ENCODE results near the gene NTN3.
"Not testable (repeated sequence)": the region's sequence is repeated elsewhere in the genome, so short reads cannot be mapped to it uniquely, and the experiment has no call there.

Gene NTN3

DNA sequence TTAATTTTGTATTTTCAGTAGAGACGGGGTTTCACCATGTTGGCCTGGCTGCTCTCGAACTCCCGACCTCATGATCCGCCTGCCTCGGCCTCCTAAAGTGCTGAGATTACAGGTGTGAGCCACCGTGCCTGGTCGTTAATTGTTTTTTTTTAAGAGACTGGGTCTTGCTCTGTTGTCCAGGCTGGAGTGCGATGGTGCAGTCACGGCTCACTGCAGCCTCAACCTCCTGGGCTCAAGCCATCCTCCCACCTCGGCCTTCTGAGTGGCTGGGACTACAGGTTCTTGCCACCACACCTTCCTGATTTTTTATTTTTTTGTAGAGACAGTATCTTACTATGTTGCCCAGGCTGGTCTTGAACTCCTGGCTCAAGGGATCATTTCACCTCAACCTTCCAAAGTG, 8.9 kb downstream of the NTN3 start:
- not testable (repeated sequence) for DNase-seq (ENCODE audit: low read depth in 2 of 2)

DNA sequence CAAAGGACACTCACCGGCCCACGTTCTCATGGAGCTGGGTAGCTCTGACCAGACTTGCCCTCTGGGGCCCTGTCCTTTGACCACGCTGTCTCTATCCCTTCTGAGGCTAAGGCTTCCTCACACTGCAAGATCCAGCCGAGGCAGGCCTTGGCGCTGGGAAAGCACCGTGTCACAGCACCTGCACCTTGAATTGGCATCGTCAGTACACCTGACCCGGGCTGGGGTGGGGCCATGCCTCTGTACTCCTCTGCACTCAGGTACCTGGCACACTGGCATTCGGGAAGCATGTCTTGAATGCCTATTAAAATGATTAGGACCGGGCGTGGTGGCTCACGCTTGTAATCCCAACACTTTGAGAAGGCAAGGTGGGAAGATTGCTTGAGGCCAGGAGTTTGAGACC, 9.9 kb downstream of the NTN3 start:
- no peak for DNase-seq (ENCODE audit: low read depth in 2 of 2)

DNA sequence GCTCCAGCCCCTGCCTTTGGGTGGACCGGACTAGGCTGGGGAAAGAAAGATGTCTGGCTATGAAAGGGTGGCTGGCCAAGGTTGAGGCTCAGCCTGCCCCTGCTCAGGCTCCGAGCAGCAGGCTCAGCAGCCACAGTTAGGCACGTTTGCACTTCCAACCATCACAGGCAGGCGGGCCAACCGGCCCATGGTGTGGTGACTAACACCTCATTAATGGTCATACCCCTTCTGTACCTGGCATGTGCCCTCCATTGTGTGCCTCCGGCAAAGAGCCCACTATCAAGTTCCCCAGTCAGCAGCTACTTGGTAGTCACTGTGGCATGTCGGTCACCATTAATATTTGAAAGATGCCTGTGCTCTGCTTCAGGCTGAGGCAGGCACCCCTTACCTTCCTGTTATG, 10.6 kb downstream of the NTN3 start:
- DNase-seq (ENCODE audit: low read depth in 2 of 2) = no peak

DNA sequence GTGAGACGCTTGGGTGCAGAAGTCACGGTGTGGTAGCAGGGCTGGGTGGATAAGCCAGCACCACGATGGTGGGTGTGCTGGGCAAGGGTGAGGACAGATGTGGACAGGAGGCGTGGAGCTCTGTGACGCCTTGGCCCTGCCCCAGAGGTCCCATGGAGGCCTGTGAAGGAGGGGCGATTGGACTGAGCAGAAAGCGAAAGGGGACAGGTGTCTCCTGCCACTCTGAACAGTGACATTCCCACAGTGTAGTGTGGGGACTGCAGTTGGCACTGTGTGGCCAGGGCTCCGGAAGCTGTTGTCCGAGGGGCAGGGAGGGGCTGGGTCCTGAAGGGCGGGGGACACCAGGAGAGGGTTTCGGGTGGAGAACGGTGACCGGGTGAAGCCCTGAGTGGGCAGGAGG, 11.2 kb downstream of the NTN3 start:
- no peak for DNase-seq (ENCODE audit: low read depth in 2 of 2)

DNA sequence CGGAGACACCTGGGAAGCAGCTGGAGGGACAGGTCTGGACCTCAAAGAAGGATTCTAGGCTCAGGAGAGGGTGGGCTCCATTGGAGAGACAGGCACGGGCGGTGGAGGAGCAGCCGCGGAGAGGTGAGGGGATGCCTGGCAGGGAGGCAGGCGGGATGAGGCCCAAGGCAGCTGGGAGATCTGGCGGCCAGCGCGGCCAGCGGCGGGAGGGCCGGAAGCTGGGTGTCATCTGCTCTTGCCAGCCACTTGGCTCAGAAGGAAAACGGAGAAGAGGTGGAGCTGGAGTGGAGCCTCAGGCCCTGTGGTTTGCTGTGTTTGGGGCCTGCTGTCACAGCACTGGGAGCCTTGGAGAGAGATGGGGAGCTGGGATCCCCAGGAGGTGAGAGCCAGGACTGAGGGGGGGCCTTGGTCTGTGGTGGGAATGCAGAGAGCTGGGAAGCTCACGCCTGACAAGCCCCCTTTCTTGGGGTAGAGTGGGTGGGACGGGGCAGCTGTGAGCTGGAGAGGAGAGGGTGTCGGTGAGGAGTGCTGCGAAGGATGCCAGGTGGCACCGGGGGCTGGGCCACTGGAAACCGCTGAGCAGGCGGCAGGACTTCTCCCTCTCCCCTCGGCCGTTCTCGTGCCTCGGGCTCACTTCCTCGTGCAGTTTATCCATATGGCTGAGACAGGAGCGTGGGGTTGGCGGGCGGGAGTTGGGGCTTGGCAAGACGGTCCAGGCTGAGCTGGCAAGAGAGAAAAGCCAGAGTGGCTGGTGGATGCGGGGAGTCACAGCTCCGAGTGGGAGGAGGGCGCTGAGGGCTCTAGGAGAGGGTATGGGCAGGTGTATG, 11.8 kb downstream of the NTN3 start:
- no peak for DNase-seq (ENCODE audit: low read depth in 2 of 2)

DNA sequence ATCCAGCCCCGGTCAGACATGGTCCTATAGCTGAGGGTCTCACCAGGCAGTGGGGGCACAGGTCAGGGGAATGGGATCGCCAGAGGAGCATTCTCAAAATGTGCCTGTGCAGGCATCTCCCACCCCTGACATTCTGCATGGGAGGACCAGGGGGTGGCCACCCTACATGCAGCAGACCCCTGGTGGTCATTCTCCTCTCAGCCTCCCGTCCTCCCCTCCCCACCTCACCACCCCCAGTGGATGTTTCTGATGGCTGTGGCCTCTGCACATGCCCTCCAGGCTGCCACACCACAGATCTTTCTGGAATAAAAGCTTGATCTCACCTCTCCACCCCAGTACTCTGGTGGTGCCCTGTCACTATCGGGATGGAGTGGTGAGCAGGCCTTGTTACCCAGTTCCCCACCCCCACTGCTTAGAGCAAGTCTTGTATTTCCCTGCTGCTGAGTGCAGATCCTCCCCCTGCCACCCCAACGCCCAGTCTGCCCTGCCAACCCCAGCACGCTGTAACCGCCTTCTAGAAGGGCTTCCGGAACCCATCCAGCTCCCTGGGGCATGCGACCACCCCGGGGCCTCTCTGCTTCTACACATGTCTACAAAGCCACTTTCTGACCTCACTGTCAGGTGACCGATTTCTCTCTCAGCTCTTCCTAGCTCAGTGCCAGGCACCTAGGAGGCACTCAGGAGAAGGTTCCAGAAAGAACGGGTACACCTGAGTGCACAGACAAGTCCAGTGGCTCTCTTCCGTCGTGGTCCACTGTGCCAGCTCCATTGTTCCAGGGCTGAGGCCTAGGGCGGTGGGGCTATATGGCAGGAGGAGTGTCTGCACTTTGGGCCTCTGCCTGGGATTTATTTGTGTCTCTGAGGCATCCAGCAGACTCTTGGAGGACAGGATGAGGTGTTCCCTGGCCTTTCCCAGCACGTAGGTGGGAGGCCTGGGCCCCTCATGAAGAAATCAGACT, 13.1 kb downstream of the NTN3 start:
- no peak for DNase-seq (ENCODE audit: low read depth in 2 of 2)

DNA sequence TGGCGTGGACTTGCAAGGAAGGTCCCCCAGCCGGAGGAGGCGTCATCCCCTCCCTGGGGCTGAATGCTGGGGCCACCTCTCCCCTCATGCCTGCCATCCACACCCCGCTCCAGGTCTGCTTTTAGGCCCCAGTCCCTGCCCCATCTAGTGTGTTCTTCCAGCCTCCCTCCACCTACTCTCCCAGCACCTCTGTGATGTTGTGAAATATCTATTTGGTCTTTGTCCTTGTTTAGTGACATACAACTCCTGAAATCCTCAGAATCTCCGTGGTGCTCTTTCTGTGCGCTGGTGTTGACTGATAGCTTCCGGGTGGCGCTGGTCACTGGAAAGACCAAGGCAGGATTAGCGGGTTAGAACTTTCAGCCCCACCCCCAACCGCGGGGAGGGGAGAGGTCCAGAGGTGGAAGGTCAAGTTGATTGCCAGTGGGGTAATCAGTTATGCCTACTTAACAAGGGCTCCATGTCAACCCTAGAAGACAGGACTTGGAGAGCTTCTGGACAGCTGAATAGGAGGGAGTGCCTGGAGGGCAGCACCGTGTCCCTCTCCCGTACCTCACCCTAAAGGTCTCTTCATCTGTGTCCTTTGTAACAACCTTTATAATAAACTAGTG, 13.9 kb downstream of the NTN3 start:
- no peak for DNase-seq (ENCODE audit: low read depth in 2 of 2)

DNA sequence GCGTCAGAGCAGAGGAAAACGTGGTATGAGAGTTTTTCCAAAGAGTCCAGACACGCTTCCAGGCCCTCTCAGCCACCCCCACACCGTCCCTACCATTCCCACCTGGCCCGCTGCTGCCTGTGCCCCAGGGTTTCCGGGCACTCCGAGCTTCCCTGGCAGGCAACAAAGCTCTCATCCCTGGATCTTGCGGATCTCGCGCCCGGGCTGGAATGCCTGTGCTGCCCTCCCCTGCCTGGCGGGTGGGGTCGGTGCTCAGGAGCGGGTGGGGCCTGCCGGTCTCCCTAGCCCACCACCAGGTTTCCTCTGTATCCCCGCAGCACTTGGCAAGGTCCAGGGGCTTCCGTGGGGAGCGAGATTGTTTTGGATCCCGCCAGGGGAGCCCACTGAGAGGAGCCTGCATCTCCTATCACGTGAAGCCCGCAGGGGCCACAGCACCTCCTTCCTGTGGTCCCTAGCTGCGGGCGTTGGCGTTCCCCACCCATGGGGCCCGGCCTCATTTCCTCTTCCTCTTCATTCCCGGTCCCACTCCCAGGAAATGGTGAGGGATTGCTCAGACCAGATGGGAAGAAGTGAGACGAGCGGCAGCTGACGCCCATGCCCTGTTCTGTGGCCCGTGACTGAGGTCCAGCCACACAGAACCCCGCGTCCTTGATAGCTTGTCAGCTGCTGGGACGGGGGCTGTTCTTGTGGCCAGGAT, 14.9 kb downstream of the NTN3 start:
- DNase-seq (ENCODE audit: low read depth in 2 of 2) = no peak

DNA sequence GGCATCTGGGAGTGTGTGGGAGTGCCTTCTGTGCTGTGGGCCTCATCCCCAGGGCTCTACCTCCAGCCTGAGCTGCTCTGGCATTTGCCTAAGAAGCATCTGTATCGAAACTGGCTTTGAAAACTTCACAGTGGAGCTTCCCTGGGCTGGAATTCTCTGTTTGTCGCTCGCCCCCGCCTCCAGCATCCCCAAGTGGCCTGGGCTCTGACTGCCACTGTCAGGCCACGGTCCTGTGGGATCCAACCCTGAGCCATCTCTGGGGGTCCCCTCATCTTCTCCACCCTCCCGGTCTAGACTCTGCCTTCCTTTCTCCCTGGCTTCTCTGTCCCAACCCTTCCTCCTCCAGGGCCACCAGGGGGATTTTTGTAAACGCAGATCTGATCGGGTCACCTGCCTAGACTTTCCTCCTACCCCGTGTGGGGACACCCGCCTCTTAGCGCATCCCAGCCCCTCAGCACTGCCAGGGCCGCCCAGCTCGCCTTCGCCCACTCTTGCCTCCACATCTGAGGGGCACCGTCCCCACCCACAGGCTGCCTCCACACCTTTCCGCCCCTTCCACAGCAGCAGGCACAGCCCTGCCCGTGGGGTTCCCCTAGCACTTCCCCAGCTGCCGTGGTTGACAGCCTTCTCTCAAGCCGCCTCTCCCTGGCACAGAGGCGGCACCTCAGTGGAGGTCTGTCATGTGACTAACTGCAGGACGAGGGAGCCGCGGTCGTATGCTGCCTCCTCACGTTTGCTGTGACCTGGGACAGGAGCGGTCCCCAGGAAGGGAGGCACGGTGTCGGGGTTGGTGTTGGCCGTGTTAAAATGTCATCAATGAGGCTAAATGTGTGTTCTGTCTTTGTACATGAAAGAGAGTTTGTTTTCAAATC, 15.8 kb downstream of the NTN3 start:
- DNase-seq (ENCODE audit: low read depth in 2 of 2) = peak; percentile 63 to 65

DNA sequence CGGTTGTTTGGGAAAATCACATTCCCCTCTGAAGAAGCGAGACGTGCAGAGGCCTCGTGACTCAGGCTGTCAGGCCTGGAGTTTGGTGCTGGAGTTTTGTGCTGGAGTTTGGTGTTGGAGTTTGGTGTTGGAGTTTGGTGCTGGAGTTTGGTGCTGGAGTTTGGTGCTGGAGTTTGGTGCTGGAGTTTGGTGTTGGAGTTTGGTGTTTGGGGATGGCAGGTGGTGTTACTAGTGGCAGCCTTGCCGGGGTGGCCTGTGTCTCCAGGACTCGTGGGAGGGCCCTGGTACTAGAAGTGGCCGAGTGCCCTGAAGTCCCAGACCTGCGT, 16.4 kb downstream of the NTN3 start:
- no peak for DNase-seq (ENCODE audit: low read depth in 2 of 2)

DNA sequence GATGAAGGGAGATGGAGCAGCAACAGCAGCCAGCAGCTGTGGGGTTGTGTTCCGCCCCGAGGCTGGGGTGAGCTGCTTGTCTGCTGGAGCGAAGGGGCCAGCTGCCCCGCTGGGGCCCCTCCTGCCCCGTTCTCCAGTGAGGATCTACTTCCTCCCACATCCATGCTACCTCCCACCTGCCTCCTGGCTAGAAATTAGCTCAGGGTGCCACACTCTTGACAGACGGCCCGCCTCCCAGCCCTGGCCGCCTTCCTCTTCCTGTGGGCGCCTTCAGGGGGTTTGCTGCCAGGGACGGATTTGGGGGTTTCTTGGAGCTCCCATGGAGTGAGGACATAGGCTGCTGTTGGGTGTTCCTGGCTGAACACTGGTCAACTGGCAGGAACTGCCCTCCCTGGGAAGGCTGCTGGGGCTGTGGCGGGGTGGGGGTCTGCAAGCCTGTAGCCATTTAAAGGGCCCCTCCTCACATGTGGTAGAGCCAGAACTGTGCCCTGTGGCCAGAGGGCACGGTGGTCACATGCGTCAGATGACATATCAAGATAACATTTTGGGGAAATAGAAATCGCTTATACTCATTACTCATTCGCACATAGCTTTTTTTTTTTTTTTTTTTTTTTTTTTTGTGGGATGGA, 16.9 kb downstream of the NTN3 start:
- no peak for DNase-seq (ENCODE audit: low read depth in 2 of 2)

DNA sequence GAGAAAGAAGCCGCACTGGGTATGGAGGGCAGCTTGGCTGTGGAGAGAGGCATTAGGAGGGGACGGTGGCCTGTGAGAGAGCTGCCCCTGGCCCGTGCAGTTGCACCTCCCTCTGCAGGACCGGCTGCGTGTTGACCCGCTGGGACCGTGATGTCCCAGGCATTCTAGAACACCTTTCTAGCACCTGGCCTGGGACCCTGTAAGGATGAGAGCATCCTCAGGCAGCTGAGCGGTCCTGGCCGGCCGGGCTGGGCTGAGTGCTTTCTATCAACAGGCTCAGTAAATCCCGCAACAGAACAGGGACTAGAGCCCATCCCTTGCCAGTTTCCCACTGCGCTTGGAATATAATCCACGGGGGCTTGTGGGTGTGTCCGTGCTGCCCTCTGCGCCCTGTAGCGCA, 18.5 kb downstream of the NTN3 start:
- no peak for DNase-seq (ENCODE audit: low read depth in 2 of 2)

DNA sequence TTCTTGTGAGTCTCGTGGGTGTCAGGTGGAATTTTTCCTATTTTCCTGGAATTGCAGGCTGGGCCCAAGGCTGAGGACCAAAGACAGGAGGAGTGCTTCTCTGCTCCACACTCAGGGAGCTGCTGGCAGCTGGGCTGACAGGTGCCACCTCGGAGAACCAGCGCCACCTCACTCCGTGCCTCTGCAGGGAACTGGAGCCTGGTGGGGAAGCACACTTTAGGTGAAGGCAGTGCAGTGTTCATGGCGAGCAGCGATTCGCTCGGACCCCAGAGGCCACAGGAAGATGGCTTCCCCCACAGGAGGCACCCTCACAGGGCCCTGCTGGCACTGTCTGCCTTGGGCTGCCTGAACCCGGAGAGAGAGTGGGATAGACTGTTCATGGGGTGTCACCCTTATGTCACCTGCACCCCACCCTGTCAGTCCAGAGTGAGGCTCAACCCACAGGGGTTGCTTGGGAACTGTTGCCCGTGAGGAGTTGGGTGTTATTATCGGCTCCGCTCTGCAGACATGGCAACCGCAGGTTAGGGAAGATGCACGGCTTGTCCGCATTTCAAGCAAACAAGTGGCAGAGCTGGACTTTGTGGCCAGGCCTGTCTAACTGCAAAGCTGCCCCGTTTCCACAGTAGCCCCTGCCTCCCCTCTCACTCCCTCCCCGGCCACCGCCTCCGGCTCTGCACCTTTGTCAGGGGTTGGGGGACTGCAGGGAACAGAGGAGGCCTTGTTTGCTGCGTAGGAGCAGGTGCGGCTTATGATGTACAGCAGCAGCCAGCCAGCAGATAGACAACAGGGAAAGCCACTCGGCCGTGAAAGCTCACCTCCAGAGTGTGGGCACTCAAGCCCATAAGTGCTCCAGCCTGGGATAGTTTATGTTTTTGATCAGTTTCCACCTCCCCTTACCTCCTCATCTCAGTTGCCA, 19.4 kb downstream of the NTN3 start:
- no peak for DNase-seq (ENCODE audit: low read depth in 2 of 2)

DNA sequence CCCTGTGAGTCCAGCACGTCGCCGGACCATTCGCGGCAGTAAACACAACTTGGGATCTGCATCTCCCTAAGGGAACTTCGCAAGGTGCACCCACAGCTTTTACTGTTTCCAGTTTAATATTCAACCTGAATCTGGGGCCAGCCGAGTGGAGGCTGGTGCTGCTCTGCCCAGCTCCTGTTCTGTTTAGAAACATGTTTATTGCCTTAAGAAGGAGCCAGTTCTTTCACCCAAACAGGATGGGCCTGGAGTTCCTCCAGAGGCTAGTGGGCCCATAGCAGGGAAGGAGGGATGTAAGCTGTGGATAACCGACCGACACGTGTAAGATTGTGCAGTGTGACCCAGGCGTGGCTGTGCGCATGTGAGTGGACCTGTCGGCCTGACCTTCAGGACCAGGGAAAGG, 21.2 kb downstream of the NTN3 start:
- no peak for DNase-seq (ENCODE audit: low read depth in 2 of 2)

DNA sequence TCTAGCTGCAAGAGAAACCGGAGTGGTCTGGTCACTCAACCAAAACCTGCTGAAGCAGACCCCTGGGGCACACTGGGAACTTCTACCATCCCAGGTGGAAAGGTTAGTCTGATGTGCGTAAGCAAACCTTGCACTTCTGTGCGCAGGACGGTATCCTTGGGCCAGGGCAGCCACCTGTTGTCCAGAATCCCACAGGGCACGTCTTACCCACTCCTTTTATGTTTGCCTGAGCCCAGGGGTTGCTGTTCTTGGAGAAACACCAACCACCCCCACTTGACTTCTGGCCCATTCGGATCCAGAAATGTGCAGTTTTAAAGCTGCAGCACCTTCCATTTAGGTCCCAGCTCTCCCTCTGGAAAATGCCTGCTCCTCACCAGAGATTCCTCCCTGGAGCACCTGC, 22.5 kb downstream of the NTN3 start:
- no peak for DNase-seq (ENCODE audit: low read depth in 2 of 2)

DNA sequence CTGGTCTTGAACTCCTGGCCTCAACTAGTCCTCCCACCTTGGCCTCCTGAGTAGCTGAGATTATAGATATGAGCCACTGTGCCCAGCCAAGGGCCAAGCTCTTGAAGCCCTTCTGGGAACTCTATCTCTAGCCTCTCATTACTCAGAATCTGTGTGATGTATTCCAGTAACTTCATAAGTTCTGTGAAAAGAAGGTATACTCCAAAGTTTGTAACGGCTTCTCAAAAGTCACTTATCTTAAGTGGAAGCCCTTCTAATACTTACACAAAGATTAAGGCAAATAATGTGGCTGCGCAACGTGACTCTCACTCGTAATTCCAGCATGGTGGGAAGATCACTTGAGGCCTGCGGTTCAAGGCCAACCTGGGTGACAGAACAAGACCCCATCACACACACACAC, 23.5 kb downstream of the NTN3 start:
- no peak for DNase-seq (ENCODE audit: low read depth in 2 of 2)

DNA sequence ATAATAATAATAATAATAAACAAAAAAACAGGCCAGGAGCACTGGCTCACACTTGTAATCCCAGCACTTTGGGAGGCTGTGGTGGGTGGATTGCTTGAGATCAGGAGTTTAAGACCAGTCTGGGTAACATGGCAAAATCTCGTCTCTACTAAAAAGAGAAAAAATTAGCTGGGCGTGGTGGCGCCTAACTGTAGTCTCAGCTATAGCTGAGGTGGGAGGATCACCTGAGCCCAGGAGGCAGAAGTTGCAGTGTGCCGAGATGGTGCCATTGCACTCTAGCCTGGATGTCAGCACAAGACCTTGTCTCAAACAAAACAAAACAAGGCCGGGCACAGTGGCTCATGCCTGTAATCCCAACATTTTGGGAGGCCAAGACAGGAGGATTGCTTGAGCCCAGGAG, 23.9 kb downstream of the NTN3 start:
- DNase-seq (ENCODE audit: low read depth in 2 of 2) = no peak

DNA sequence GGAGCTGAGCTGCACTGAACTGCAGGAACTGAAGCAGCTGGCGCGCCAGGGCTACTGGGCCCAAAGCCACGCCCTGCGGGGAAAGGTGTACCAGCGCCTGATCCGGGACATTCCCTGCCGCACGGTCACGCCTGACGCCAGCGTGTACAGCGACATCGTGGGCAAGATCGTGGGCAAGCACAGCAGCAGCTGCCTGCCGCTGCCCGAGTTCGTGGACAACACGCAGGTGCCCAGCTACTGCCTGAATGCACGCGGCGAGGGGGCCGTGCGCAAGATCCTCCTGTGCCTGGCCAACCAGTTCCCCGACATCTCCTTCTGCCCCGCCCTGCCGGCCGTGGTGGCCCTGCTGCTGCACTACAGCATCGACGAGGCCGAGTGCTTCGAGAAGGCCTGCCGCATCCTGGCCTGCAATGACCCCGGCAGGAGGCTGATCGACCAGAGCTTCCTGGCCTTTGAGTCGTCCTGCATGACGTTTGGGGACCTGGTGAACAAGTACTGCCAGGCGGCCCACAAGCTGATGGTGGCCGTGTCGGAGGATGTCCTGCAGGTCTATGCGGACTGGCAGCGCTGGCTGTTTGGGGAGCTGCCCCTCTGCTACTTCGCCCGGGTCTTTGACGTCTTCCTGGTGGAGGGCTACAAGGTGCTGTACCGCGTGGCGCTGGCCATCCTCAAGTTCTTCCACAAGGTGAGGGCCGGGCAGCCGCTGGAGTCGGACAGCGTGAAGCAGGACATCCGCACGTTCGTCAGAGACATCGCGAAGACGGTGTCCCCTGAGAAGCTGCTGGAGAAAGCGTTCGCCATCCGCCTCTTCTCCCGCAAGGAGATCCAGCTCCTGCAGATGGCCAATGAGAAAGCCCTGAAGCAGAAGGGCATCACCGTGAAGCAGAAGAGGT, 25.4 kb downstream of the NTN3 start:
- DNase-seq (ENCODE audit: low read depth in 2 of 2) = no peak
